ENCODE results near the gene NBAS. TPM values are rescaled to one million over a fixed set of nuclear protein-coding genes. Genes with fewer than 3 reads are reported as not detected.

The NBAS gene
- total and polyA plus RNA-seq, 2 experiments from 2014 or later, result 21.2 to 51.8 TPM

- Histone ChIP-seq H3K9me2 (ENCODE audit: insufficient read depth) (no peaks in the 10 kb centered on the region), H3K27ac (no peak overlapping the region), H3K9me3 (ENCODE audit: low read depth) (no peaks in the 10 kb centered on the region), H3K36me3 (ENCODE audit: low read depth) (peaks cover 21% of the 10 kb centered on the region), H3K79me2 (ENCODE audit: insufficient read depth) (no peaks in the 10 kb centered on the region), H3K4me1 (ENCODE audit: insufficient read depth) (peaks cover 18% of the 10 kb centered on the region), H3F3A (ENCODE audit: insufficient read depth) (no peaks in the 10 kb centered on the region), H3K9ac (no peak overlapping the region), H2AFZ (no peak overlapping the region), H3K4me3 (no peak overlapping the region), H4K20me1 (ENCODE audit: insufficient read depth) (no peaks in the 10 kb centered on the region), H3K27me3 (replicated peaks; ENCODE audit: insufficient read depth) (no peaks in the 10 kb centered on the region), H3K4me2 (ENCODE audit: unreplicated experiment) (no peak overlapping the region)
- no peak for TF ChIP-seq EZH2phosphoT487 (IDR thresholded peaks at IDR 0.05; ENCODE audit: insufficient read depth, low read depth)
- no peak for TF ChIP-seq EZH2 (IDR thresholded peaks at IDR 0.05; ENCODE audit: insufficient read depth, poor library complexity, severe bottlenecking)
- WGBS, 2 experiments (ENCODE audit: low coverage in 1 of 2, low lambda C conversion rate in 2 of 2, missing lambda C conversion rate in 2 of 2), result 75 to 80% methylated on average over 2 of the region's 2 CpGs
- in situ Hi-C loops (cut with MboI), result no loop called here
- DNase-seq, result no peak
These were observed 285.8 kb downstream of the NBAS start for GRCh38 chr2:15275346-15275745.

DNA sequence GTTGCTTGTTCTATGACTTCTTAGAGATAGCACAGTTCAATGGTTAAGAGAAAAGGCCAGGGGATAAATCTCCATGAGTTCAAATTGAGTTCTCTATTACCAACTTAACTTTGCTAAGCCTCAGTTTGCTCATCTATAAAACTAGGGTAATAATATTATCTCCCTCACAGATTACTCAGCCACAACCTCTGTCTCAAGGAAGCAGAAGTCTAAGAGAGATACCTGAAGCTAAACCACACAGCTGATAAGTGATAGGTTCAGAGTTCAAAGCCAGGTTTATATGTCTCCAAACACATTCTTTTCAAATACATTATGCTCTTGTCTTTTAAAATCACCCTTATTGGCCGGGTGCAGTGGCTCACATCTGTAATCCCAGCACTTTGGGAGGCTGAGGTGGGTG is 287.7 kb downstream of the NBAS start:
- H3K4me1 ChIP-seq (ENCODE audit: insufficient read depth), result peaks cover 18% of the 10 kb centered on the region
- no peaks in the 10 kb centered on the region for H4K20me1 ChIP-seq (ENCODE audit: insufficient read depth)
- no peaks in the 10 kb centered on the region for H3K79me2 ChIP-seq (ENCODE audit: insufficient read depth)
- 64 to 78% methylated on average over 1 of the region's 1 CpG for WGBS, 2 experiments (ENCODE audit: low coverage in 1 of 2, low lambda C conversion rate in 2 of 2, missing lambda C conversion rate in 2 of 2)
- no peaks in the 10 kb centered on the region for H3K9me2 ChIP-seq (ENCODE audit: insufficient read depth)
- no peak overlapping the region for H3K4me2 ChIP-seq (ENCODE audit: unreplicated experiment)
- no peak overlapping the region for H3K27ac ChIP-seq
- in situ Hi-C loops (cut with MboI), result no loop called here
- peaks cover 24% of the 10 kb centered on the region for H3K36me3 ChIP-seq (ENCODE audit: low read depth)
- H3K9me3 ChIP-seq (ENCODE audit: low read depth), result no peaks in the 10 kb centered on the region
- no peak for DNase-seq
- TF ChIP-seq EZH2 (IDR thresholded peaks at IDR 0.05; ENCODE audit: insufficient read depth, poor library complexity, severe bottlenecking), result no peak
- no peak overlapping the region for H3K9ac ChIP-seq
- no peaks in the 10 kb centered on the region for H3F3A ChIP-seq (ENCODE audit: insufficient read depth)
- H2AFZ ChIP-seq, result no peak overlapping the region
- H3K27me3 ChIP-seq (replicated peaks; ENCODE audit: insufficient read depth), result no peaks in the 10 kb centered on the region
- no peak overlapping the region for H3K4me3 ChIP-seq

- no peak overlapping the region for H3K9ac ChIP-seq
- H3K4me2 ChIP-seq (ENCODE audit: unreplicated experiment), result no peak overlapping the region
- TF ChIP-seq EZH2 (IDR thresholded peaks at IDR 0.05; ENCODE audit: insufficient read depth, poor library complexity, severe bottlenecking), result no peak
- DNase-seq, result no peak
- H3K9me2 ChIP-seq (ENCODE audit: insufficient read depth), result no peaks in the 10 kb centered on the region
- 52 to 56% methylated on average over 4 of the region's 4 CpGs for WGBS, 2 experiments (ENCODE audit: low coverage in 1 of 2, low lambda C conversion rate in 2 of 2, missing lambda C conversion rate in 2 of 2)
- peaks cover 24% of the 10 kb centered on the region for H3K36me3 ChIP-seq (ENCODE audit: low read depth)
- H3K79me2 ChIP-seq (ENCODE audit: insufficient read depth), result no peaks in the 10 kb centered on the region
- H3K4me3 ChIP-seq, result no peak overlapping the region
- H3K4me1 ChIP-seq (ENCODE audit: insufficient read depth), result peaks cover 18% of the 10 kb centered on the region
- in situ Hi-C loops (cut with MboI), result no loop called here
- no peaks in the 10 kb centered on the region for H3K27me3 ChIP-seq (replicated peaks; ENCODE audit: insufficient read depth)
- no peaks in the 10 kb centered on the region for H4K20me1 ChIP-seq (ENCODE audit: insufficient read depth)
- no peaks in the 10 kb centered on the region for H3F3A ChIP-seq (ENCODE audit: insufficient read depth)
- H2AFZ ChIP-seq, result no peak overlapping the region
- H3K9me3 ChIP-seq (ENCODE audit: low read depth), result no peaks in the 10 kb centered on the region
- no peak overlapping the region for H3K27ac ChIP-seq
These were observed 288.2 kb downstream of the NBAS start for GRCh38 chr2:15272942-15273341.

DNA sequence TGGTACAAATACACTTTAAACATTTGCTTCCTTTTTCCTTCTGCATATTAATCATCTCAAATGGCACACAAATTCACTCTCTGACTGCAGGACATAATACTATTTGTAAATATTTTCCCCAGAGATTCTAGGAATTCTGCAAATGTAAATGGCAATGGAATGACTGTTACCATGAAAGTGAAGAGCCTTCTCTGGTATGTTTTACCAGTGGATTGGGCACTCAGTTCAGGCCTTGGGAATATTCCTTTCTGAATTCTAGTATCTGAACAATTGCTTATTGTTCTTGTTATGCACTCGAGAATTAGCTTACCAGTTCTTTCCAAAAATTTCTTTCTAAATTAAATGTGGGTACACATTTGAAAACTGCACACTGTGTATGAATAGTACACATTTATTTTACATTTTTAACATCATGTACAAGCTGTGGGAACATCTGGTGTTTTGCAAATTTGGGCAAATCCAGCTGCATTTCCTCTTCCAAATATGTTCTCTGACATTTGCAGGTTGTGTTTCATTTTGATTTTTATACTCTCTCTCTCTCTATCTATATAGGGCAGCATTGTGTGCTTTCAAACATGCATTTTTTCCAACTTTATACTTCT is 289.1 kb downstream of the NBAS start:
- Histone ChIP-seq H3K79me2 (ENCODE audit: insufficient read depth) (no peaks in the 10 kb centered on the region), H3K9me3 (ENCODE audit: low read depth) (no peaks in the 10 kb centered on the region), H3K9me2 (ENCODE audit: insufficient read depth) (no peaks in the 10 kb centered on the region), H3K4me3 (no peak overlapping the region), H3K4me1 (ENCODE audit: insufficient read depth) (peaks cover 18% of the 10 kb centered on the region), H4K20me1 (ENCODE audit: insufficient read depth) (no peaks in the 10 kb centered on the region), H3F3A (ENCODE audit: insufficient read depth) (no peaks in the 10 kb centered on the region), H2AFZ (no peak overlapping the region), H3K27me3 (replicated peaks; ENCODE audit: insufficient read depth) (no peaks in the 10 kb centered on the region), H3K4me2 (ENCODE audit: unreplicated experiment) (peak overlapping the region; percentile 5), H3K9ac (no peak overlapping the region), H3K36me3 (ENCODE audit: low read depth) (peaks cover 24% of the 10 kb centered on the region), H3K27ac (no peak overlapping the region)
- TF ChIP-seq EZH2phosphoT487 (IDR thresholded peaks at IDR 0.05; ENCODE audit: insufficient read depth, low read depth) (no peak), EZH2 (IDR thresholded peaks at IDR 0.05; ENCODE audit: insufficient read depth, poor library complexity, severe bottlenecking) (no peak)
- peak; percentile 38 for DNase-seq
- in situ Hi-C loops (cut with MboI), result no loop called here
- WGBS, 2 experiments (ENCODE audit: low coverage in 1 of 2, low lambda C conversion rate in 2 of 2, missing lambda C conversion rate in 2 of 2), result 95 to 100% methylated on average over 1 of the region's 1 CpG

- 59 to 63% methylated on average over 3 of the region's 3 CpGs for WGBS, 2 experiments (ENCODE audit: low coverage in 1 of 2, low lambda C conversion rate in 2 of 2, missing lambda C conversion rate in 2 of 2)
- no peak for DNase-seq
- H3K9ac ChIP-seq, result no peak overlapping the region
- H3K9me2 ChIP-seq (ENCODE audit: insufficient read depth), result no peaks in the 10 kb centered on the region
- H3K4me3 ChIP-seq, result no peak overlapping the region
- no peak overlapping the region for H3K4me2 ChIP-seq (ENCODE audit: unreplicated experiment)
- no peaks in the 10 kb centered on the region for H3K9me3 ChIP-seq (ENCODE audit: low read depth)
- no peak overlapping the region for H2AFZ ChIP-seq
- H3K27ac ChIP-seq, result no peak overlapping the region
- TF ChIP-seq EZH2 (IDR thresholded peaks at IDR 0.05; ENCODE audit: insufficient read depth, poor library complexity, severe bottlenecking), result no peak
- TF ChIP-seq EZH2phosphoT487 (IDR thresholded peaks at IDR 0.05; ENCODE audit: insufficient read depth, low read depth), result no peak
- H3K27me3 ChIP-seq (replicated peaks; ENCODE audit: insufficient read depth), result no peaks in the 10 kb centered on the region
- H3K36me3 ChIP-seq (ENCODE audit: low read depth), result peaks cover 20% of the 10 kb centered on the region
- in situ Hi-C loops (cut with MboI), result no loop called here
- H3K79me2 ChIP-seq (ENCODE audit: insufficient read depth), result no peaks in the 10 kb centered on the region
- H3F3A ChIP-seq (ENCODE audit: insufficient read depth), result no peaks in the 10 kb centered on the region
- no peaks in the 10 kb centered on the region for H4K20me1 ChIP-seq (ENCODE audit: insufficient read depth)
- H3K4me1 ChIP-seq (ENCODE audit: insufficient read depth), result peaks cover 18% of the 10 kb centered on the region
These were observed 289.9 kb downstream of the NBAS start for GRCh38 chr2:15271276-15271675.

All from GM23248 (cell line).